Skin epidermis (tissue), 12 donors: ENCODE data around the gene WDR18.
A peak's percentile ranks its signal among the peaks of the same experiment; 100 is the strongest.

Experiments
- H3K27ac ChIP-seq, 21 experiments: fragments of 200-600 bp; sonication (generic) in 11 of 21; one replicate each; pipeline ENCODE4 v1.5.0; 2020; ENCODE audit warnings: mild to moderate bottlenecking in 3 of 21, inconsistent platforms in 2 of 21, moderate library complexity in 2 of 21
- H3K4me3 ChIP-seq, 7 experiments: fragments of 200-600 bp; sonication (generic) in 2 of 7; one replicate each; pipeline ENCODE4 v1.5.0; 2020; ENCODE audit warnings: inconsistent platforms in 2 of 7, mild to moderate bottlenecking in 2 of 7, moderate library complexity in 1 of 7

The WDR18 gene

DNA sequence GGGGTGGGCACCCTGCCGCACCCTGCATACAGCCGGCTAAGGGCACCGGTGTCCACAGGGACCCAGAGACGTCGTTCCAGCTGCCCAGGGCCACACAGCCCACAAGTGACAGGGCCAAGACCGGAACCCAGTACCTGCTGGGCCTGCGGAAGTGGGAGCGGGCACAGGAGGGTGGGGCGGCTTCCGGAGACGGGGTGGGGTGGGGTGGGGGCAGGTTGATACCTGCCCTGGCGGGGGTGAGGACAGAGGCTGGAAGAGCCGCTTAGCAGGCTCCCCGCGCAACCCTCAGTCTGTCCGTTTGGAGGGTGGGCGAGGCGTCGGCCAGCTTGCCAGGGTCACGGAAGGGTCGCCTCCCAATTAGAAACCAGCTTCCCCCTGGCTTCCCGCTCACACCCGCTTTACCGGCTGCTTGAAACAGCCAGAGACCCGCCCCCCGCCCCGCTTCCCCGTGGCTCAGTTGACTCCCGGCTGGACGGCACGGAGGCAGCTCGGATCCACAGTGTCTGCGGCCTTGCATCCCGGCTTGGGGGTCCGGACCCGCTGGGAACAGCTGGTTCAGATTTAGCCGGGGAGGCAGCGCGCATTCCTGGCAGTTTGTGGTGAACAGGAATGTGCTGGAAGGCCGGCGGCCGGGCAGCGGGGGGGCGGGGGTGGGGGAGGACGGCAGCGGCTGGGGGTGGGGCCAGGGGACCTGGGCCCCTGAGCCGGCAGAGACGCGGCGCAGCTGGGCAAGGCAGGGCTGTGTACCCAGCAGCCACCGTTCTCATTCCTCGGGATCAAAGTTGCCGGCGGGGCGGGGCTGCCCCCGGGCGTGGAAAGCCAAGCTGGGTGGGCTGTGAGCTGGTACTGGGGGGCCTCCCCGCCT, 44.1 kb downstream of the WDR18 start:
- H3K4me3 ChIP-seq = peak overlapping the region; percentile 88 to 99 (median 98)
- peak overlapping the region; percentile 20 to 99 (median 97) for H3K27ac ChIP-seq

GRCh38 chr19:1032264-1032867, 48.2 kb downstream of the WDR18 start:
- Histone ChIP-seq H3K4me3 (no peak overlapping the region), H3K27ac (no peak overlapping the region)

GRCh38 chr19:1035998-1036621, 52.0 kb downstream of the WDR18 start:
- H3K27ac ChIP-seq = no peak overlapping the region
- H3K4me3 ChIP-seq = no peak overlapping the region

- Histone ChIP-seq H3K27ac (peak overlapping the region in 16 of 21 experiments; percentile 34 to 92 (median 72)), H3K4me3 (no peak overlapping the region)
These were observed 53.5 kb downstream of the WDR18 start for GRCh38 chr19:1037621-1038064.

- Histone ChIP-seq H3K27ac (peak overlapping the region in 13 of 21 experiments; percentile 17 to 87 (median 71)), H3K4me3 (peak overlapping the region in 5 of 7 experiments; percentile 35 to 57 (median 46))
These were observed 55.0 kb downstream of the WDR18 start for GRCh38 chr19:1038978-1039645.

DNA sequence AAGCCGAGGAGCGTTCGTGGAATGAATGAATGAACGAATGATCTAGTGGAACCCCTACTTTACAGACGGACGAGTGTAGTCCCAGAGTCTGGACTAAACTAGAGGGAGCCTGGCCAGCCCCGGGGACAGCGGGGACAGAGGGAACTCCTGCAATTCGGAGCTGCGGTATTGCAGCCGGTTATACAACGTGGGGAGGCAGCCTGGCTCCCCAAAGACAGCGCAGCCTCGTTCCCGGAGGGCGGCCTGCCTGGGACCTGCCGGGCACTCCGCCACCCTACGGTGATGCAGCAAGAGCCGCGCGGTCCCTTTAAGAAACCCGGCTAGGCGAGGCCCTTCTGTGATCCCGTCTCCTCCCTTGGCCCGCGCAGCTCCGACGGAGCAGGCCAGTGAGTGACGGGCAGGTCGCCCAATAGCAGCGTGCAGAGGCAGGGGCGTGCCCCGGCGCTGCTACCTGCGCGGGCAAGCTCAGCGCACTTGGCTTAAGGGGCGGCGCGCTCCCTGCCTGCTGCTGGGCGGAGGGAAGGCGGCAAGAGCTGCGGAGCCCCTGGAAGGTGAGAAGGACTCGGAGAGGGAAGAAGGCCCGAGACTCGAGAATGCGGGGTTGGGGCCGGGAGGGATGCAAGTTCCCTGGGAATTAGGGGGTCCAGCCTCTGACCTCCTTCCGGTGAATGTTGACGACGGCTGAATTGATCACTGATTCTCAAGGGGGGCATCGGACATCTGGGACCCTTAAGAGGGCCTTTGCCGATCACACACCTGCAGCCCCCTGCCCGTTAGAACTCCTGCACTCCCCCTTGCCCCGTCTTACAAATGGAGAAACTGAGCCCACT, 55.7 kb downstream of the WDR18 start, which contains the start of gene ABCA7:
Gene ABCA7, plus strand, starts transcription at position 462 of the 830 bp plus-strand sequence. CDS start 1,255 bp downstream, outside the sequence.
- Histone ChIP-seq H3K27ac (peak within 1 kb of the TSS in 20 of 21 experiments; percentile 19 to 87 (median 66)), H3K4me3 (peak within 1 kb of the TSS; percentile 35 to 60 (median 47))

DNA sequence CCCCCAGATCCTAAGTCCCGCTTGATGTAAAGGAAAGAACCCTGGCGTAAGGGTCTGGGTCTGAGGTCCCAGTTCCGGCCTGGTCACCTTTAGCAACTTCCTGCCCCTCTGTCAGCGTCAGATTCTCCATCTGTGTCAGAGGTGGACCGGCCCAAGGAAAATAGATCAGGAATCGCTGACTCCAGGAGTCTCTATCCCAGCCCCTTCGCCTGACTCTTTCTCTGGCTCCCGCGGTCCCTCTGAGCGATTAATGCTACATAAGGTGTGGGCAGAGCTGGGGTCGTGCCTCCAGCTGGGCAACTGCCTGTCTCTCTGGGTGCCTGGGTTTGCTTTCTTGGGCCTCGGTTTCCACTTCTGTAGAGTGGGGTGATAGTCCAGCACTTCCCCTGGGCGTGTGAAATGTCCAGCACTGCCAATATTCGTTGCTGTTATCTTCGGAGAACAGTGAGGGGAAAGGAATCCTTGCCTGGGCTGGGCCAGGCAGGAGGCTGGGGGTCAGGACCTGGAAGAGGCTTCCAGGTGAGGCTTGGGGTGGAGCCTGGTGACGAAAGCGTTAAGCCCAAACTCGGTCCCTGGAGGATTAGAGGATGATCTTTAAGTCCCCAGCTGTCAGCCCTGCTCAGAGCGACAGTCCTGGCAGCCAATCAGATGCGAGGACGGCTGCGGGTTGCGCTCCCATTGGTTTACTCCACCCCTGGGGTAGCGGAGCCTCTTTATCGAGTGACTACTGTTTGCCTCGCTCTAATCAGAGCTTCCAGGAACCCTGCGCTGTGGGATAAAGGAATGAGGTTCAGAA, 56.5 kb downstream of the WDR18 start:
- Histone ChIP-seq H3K4me3 (peak overlapping the region; percentile 35 to 60 (median 47)), H3K27ac (peak overlapping the region in 20 of 21 experiments; percentile 19 to 87 (median 68))

GRCh38 chr19:1041272-1041834, 57.2 kb downstream of the WDR18 start:
- Histone ChIP-seq H3K4me3 (peak overlapping the region; percentile 35 to 60 (median 47)), H3K27ac (peak overlapping the region in 14 of 21 experiments; percentile 6 to 87 (median 63))

DNA sequence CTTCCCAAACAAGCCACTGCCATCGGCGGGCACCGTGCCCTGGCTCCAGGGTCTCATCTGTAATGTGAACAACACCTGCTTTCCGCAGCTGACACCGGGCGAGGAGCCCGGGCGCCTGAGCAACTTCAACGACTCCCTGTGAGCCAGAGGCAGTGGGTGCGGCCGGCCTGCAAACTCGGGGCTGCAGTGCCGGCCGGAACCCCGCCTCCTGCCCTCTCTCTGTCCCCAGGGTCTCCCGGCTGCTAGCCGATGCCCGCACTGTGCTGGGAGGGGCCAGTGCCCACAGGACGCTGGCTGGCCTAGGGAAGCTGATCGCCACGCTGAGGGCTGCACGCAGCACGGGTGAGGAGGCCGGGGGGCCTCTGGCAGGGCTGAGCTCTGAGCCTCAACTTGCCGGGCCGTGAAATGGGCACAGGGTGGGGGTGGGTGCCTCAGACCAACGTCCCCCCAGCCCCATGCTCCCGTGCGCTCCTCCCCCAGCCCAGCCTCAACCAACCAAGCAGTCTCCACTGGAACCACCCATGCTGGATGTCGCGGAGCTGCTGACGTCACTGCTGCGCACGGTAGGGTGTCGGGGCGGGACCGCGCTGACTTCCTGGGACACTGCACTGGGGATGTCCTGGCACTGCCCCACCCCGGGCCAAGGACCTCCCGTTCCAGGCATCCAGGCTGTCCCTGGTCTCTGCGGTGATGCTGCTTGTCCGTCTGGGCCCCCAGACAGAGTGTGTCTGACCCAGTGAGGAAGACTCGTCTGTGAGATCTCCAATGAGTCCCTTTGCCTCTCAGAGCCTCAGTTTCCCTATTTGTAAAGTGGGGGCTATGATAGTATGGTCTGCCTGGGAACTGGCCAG, 57.9 kb downstream of the WDR18 start:
- peak overlapping the region in 4 of 7 experiments; percentile 2 to 60 (median 26) for H3K4me3 ChIP-seq
- H3K27ac ChIP-seq = peak overlapping the region in 15 of 21 experiments; percentile 39 to 86 (median 69)

DNA sequence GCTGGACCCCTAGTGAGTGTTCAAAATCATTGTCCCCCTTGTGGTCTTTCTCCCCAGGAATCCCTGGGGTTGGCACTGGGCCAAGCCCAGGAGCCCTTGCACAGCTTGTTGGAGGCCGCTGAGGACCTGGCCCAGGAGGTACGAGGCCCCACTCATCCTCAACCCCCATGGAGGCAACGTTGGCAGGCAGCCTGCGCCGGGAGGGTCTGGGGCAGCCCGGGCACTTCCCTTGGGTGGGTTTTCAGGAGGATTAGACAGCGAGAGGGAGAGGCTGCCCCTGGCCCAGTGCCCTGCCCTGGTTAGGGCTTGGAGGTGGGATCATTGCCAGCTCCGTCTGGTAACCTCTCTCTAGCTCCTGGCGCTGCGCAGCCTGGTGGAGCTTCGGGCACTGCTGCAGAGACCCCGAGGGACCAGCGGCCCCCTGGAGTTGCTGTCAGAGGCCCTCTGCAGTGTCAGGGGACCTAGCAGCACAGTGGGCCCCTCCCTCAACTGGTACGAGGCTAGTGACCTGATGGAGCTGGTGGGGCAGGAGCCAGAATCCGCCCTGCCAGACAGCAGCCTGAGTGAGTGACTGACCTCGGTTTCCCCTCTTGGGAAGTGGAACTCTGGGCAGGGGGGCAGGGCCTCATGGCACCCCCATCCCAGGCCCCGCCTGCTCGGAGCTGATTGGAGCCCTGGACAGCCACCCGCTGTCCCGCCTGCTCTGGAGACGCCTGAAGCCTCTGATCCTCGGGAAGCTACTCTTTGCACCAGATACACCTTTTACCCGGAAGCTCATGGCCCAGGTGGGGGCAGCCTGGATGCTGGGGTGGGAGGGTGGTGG, 58.8 kb downstream of the WDR18 start:
- H3K27ac ChIP-seq = peak overlapping the region in 13 of 21 experiments; percentile 14 to 86 (median 71)
- H3K4me3 ChIP-seq = peak overlapping the region in 2 of 7 experiments; percentile 47 to 60
